ENCODE data around the gene KIRREL1. TPM values are rescaled to one million over a fixed set of nuclear protein-coding genes. Genes with fewer than 3 reads are reported as not detected.

The KIRREL1 gene
- total RNA-seq: 26.2 TPM
- 10 to 100 TPM; 21.6 to 55.3 (median 37.3) TPM for polyA plus RNA-seq (ENCODE audit: insufficient read depth in 1 of 8, insufficient read length in 8 of 8, low replicate concordance in 1 of 8)
- long read RNA-seq, donor 1, partial matches to known transcripts: 29 of 30 reads
- long read RNA-seq, donor 1, other reads (novel, unspliced or antisense): 0 of 30 reads
- long read RNA-seq, donor 2: 0 reads
- long read RNA-seq, donor 3, partial matches to known transcripts: 16 of 17 reads
- long read RNA-seq, donor 3, other reads (novel, unspliced or antisense): 0 of 17 reads
- long read RNA-seq, donor 4, partial matches to known transcripts: 15 of 18 reads
- long read RNA-seq, donor 4, other reads (novel, unspliced or antisense): 0 of 18 reads
- long read RNA-seq, donor 5, transcript KIRREL1-201 (15 exons, 2,874 nt): major isoform, 5 of 57 reads
- long read RNA-seq, donor 5, partial matches to known transcripts: 52 of 57 reads
- long read RNA-seq, donor 5, other reads (novel, unspliced or antisense): 0 of 57 reads
- long read RNA-seq, donor 6, partial matches to known transcripts: 5 of 5 reads
- long read RNA-seq, donor 6, other reads (novel, unspliced or antisense): 0 of 5 reads
- long read RNA-seq, donor 7, partial matches to known transcripts: 8 of 11 reads
- long read RNA-seq, donor 7, other reads (novel, unspliced or antisense): 0 of 11 reads
- long read RNA-seq, donor 8, partial matches to known transcripts: 0 of 1 reads
- long read RNA-seq, donor 8, other reads (novel, unspliced or antisense): 0 of 1 reads
- long read RNA-seq, donor 9, partial matches to known transcripts: 9 of 9 reads
- long read RNA-seq, donor 9, other reads (novel, unspliced or antisense): 0 of 9 reads
- long read RNA-seq, donor 10, partial matches to known transcripts: 6 of 8 reads
- long read RNA-seq, donor 10, other reads (novel, unspliced or antisense): 0 of 8 reads
- long read RNA-seq, donor 11, partial matches to known transcripts: 5 of 5 reads
- long read RNA-seq, donor 11, other reads (novel, unspliced or antisense): 0 of 5 reads

GRCh38 chr1:157993147-157993917 is at the start of gene KIRREL1:
Gene KIRREL1, plus strand, starts transcription at chr1:157993645. Its CDS starts 32 bp downstream, at chr1:157993677.
- peaks cover 36% of the 10 kb centered on the region for H3K4me1 ChIP-seq (ENCODE audit: control insufficient read depth, insufficient read depth, low read length)
- H3K4me3 ChIP-seq (ENCODE audit: low read length): peak within 1 kb of the TSS; percentile 90
- H3K27ac ChIP-seq (ENCODE audit: low read length): peak within 1 kb of the TSS; percentile 89
- H3K9me3 ChIP-seq (replicated peaks; ENCODE audit: control insufficient read depth, low read depth, low read length): no peaks in the 10 kb centered on the region
- no peaks in the 10 kb centered on the region for H3K36me3 ChIP-seq (ENCODE audit: control insufficient read depth, insufficient read depth, low read length)
- peak; percentile 90 for DNase-seq
- WGBS (ENCODE audit: insufficient coverage): under 1% methylated on average over 59 of the region's 62 CpGs
- peaks cover 8% of the 10 kb centered on the region for H3K27me3 ChIP-seq (ENCODE audit: control insufficient read depth, insufficient read depth, low read length)

- 69% methylated on average over 3 of the region's 5 CpGs for WGBS (ENCODE audit: insufficient coverage)
Observed at GRCh38 chr1:157944663-157945280, 48.7 kb upstream of the KIRREL1 start.

GRCh38 chr1:157948312-157949073 is 45.0 kb upstream of the KIRREL1 start:
- Histone ChIP-seq H3K4me1 (ENCODE audit: control insufficient read depth, insufficient read depth, low read length) (no peaks in the 10 kb centered on the region), H3K27ac (ENCODE audit: low read length) (no peak overlapping the region), H3K9me3 (replicated peaks; ENCODE audit: control insufficient read depth, low read depth, low read length) (no peaks in the 10 kb centered on the region), H3K4me3 (ENCODE audit: low read length) (no peak overlapping the region), H3K36me3 (ENCODE audit: control insufficient read depth, insufficient read depth, low read length) (no peaks in the 10 kb centered on the region), H3K27me3 (ENCODE audit: control insufficient read depth, insufficient read depth, low read length) (peaks cover 2% of the 10 kb centered on the region)
- WGBS (ENCODE audit: insufficient coverage): 39% methylated on average over 3 of the region's 6 CpGs
- DNase-seq: peak; percentile 62

More at GRCh38 chr1:157944663-157945280, 48.7 kb upstream of the KIRREL1 start:
- Histone ChIP-seq H3K27me3 (ENCODE audit: control insufficient read depth, insufficient read depth, low read length) (peaks cover under 1% of the 10 kb centered on the region), H3K36me3 (ENCODE audit: control insufficient read depth, insufficient read depth, low read length) (no peaks in the 10 kb centered on the region), H3K4me3 (ENCODE audit: low read length) (no peak overlapping the region), H3K9me3 (replicated peaks; ENCODE audit: control insufficient read depth, low read depth, low read length) (no peaks in the 10 kb centered on the region), H3K4me1 (ENCODE audit: control insufficient read depth, insufficient read depth, low read length) (no peaks in the 10 kb centered on the region), H3K27ac (ENCODE audit: low read length) (no peak overlapping the region)
- DNase-seq: peak; percentile 56

GRCh38 chr1:157949074-157949354 is 44.4 kb upstream of the KIRREL1 start:
- peaks cover 2% of the 10 kb centered on the region for H3K27me3 ChIP-seq (ENCODE audit: control insufficient read depth, insufficient read depth, low read length)
- H3K4me1 ChIP-seq (ENCODE audit: control insufficient read depth, insufficient read depth, low read length): no peaks in the 10 kb centered on the region
- H3K36me3 ChIP-seq (ENCODE audit: control insufficient read depth, insufficient read depth, low read length): no peaks in the 10 kb centered on the region
- DNase-seq: no peak
- no peaks in the 10 kb centered on the region for H3K9me3 ChIP-seq (replicated peaks; ENCODE audit: control insufficient read depth, low read depth, low read length)
- H3K4me3 ChIP-seq (ENCODE audit: low read length): no peak overlapping the region
- H3K27ac ChIP-seq (ENCODE audit: low read length): no peak overlapping the region

GRCh38 chr1:157951230-157951629 is 42.2 kb upstream of the KIRREL1 start:
- Histone ChIP-seq H3K36me3 (ENCODE audit: control insufficient read depth, insufficient read depth, low read length) (no peaks in the 10 kb centered on the region), H3K9me3 (replicated peaks; ENCODE audit: control insufficient read depth, low read depth, low read length) (no peaks in the 10 kb centered on the region), H3K27ac (ENCODE audit: low read length) (no peak overlapping the region), H3K4me1 (ENCODE audit: control insufficient read depth, insufficient read depth, low read length) (no peaks in the 10 kb centered on the region), H3K27me3 (ENCODE audit: control insufficient read depth, insufficient read depth, low read length) (peaks cover 2% of the 10 kb centered on the region), H3K4me3 (ENCODE audit: low read length) (no peak overlapping the region)
- DNase-seq: no peak
- 79% methylated on average over 4 of the region's 5 CpGs for WGBS (ENCODE audit: insufficient coverage)

GRCh38 chr1:157952601-157953000 is 40.8 kb upstream of the KIRREL1 start:
- H3K36me3 ChIP-seq (ENCODE audit: control insufficient read depth, insufficient read depth, low read length): no peaks in the 10 kb centered on the region
- no peaks in the 10 kb centered on the region for H3K4me1 ChIP-seq (ENCODE audit: control insufficient read depth, insufficient read depth, low read length)
- no CpG with 5 or more reads among the region's 3 CpGs for WGBS (ENCODE audit: insufficient coverage)
- no peak overlapping the region for H3K27ac ChIP-seq (ENCODE audit: low read length)
- DNase-seq: no peak
- H3K27me3 ChIP-seq (ENCODE audit: control insufficient read depth, insufficient read depth, low read length): peaks cover 6% of the 10 kb centered on the region
- no peak overlapping the region for H3K4me3 ChIP-seq (ENCODE audit: low read length)
- no peaks in the 10 kb centered on the region for H3K9me3 ChIP-seq (replicated peaks; ENCODE audit: control insufficient read depth, low read depth, low read length)

GRCh38 chr1:157955221-157955620 is 38.2 kb upstream of the KIRREL1 start:
- peaks cover 8% of the 10 kb centered on the region for H3K27me3 ChIP-seq (ENCODE audit: control insufficient read depth, insufficient read depth, low read length)
- H3K4me3 ChIP-seq (ENCODE audit: low read length): no peak overlapping the region
- H3K9me3 ChIP-seq (replicated peaks; ENCODE audit: control insufficient read depth, low read depth, low read length): no peaks in the 10 kb centered on the region
- H3K27ac ChIP-seq (ENCODE audit: low read length): no peak overlapping the region
- no peak for DNase-seq
- no peaks in the 10 kb centered on the region for H3K4me1 ChIP-seq (ENCODE audit: control insufficient read depth, insufficient read depth, low read length)
- H3K36me3 ChIP-seq (ENCODE audit: control insufficient read depth, insufficient read depth, low read length): no peaks in the 10 kb centered on the region

- 93% methylated on average over 3 of the region's 6 CpGs for WGBS (ENCODE audit: insufficient coverage)
- Histone ChIP-seq H3K27ac (ENCODE audit: low read length) (no peak overlapping the region), H3K4me1 (ENCODE audit: control insufficient read depth, insufficient read depth, low read length) (no peaks in the 10 kb centered on the region), H3K36me3 (ENCODE audit: control insufficient read depth, insufficient read depth, low read length) (no peaks in the 10 kb centered on the region), H3K9me3 (replicated peaks; ENCODE audit: control insufficient read depth, low read depth, low read length) (no peaks in the 10 kb centered on the region), H3K4me3 (ENCODE audit: low read length) (no peak overlapping the region), H3K27me3 (ENCODE audit: control insufficient read depth, insufficient read depth, low read length) (peaks cover 7% of the 10 kb centered on the region)
- peak; percentile 32 for DNase-seq
Observed at GRCh38 chr1:157955857-157956256, 37.6 kb upstream of the KIRREL1 start.

GRCh38 chr1:157956732-157957131 is 36.7 kb upstream of the KIRREL1 start:
- no peaks in the 10 kb centered on the region for H3K36me3 ChIP-seq (ENCODE audit: control insufficient read depth, insufficient read depth, low read length)
- no peak for DNase-seq
- WGBS (ENCODE audit: insufficient coverage): no CpG with 5 or more reads among the region's 2 CpGs
- no peaks in the 10 kb centered on the region for H3K9me3 ChIP-seq (replicated peaks; ENCODE audit: control insufficient read depth, low read depth, low read length)
- peaks cover 5% of the 10 kb centered on the region for H3K27me3 ChIP-seq (ENCODE audit: control insufficient read depth, insufficient read depth, low read length)
- H3K4me1 ChIP-seq (ENCODE audit: control insufficient read depth, insufficient read depth, low read length): no peaks in the 10 kb centered on the region
- H3K4me3 ChIP-seq (ENCODE audit: low read length): no peak overlapping the region
- no peak overlapping the region for H3K27ac ChIP-seq (ENCODE audit: low read length)
